Endothelial cell of umbilical vein (primary cell): ENCODE measurements around the gene RPL3. TPM values are rescaled to one million over a fixed set of nuclear protein-coding genes. Genes with fewer than 3 reads are reported as not detected.

ENCODE experiments used
- BruUV-seq: library from RNA; stranded (reverse); fragments of 400-500 nt; replicated peaks from 2 replicates; lab custom pipeline; 2021; lab: Mats Ljungman, UMichigan
- CTCF ChIA-PET: fragments of 300-600, 350-600 bp; sonication (Branson Sonifier 250); formaldehyde crosslinking; loops from one replicate; lab custom pipeline; 2021; ENCODE audit warnings: antibody characterized with exemption, inconsistent platforms; lab: Charles Lee
- POLR2A ChIA-PET: fragments of 300-600, 350-600 bp; sonication (Branson Sonifier 250); formaldehyde crosslinking; loops from one replicate; lab custom pipeline; 2021; ENCODE audit warnings: antibody characterized with exemption, inconsistent platforms; lab: Charles Lee
- DNase-seq: peaks from one replicate; pipeline ENCODE4 v3.0.0-alpha.2; 2011; ENCODE audit warnings: low read depth, low spot score
- FAIRE-seq: peaks from 2 replicates; lab custom pipeline; 2011; peaks lifted over from hg19 to GRCh38; lab: Jason Lieb, UNC
- H2AFZ ChIP-seq: 2 replicates; pipeline ENCODE4 v1.6.0; 2012; ENCODE audit warnings: low read depth, low read length, control low read depth, inconsistent platforms
- H3K27ac ChIP-seq: 2 replicates; pipeline ENCODE4 v1.5.1; 2011; ENCODE audit warnings: low read depth, mild to moderate bottlenecking, control low read depth, low read length, moderate library complexity; ENCODE audit not compliant: insufficient read depth
- H3K27me3 ChIP-seq, 2 experiments: 2 replicates each; pipeline versions ENCODE4 v1.6.0 to v1.6.1; 2011; ENCODE audit warnings: low read length in 2 of 2, mixed read lengths in 1 of 2; ENCODE audit not compliant: control insufficient read depth in 2 of 2, insufficient read depth in 2 of 2
- H3K36me3 ChIP-seq, 2 experiments: 2 replicates in 1 of 2; 3 replicates in 1 of 2; pipeline ENCODE4 v1.5.1; 2011; ENCODE audit warnings: low read length in 2 of 2, mild to moderate bottlenecking in 1 of 2, moderate library complexity in 1 of 2; ENCODE audit not compliant: control insufficient read depth in 2 of 2, insufficient read depth in 2 of 2; ENCODE audit errors: extremely low read depth in 1 of 2
- H3K4me1 ChIP-seq: 3 replicates; pipeline ENCODE4 v1.5.1; 2011; ENCODE audit warnings: mild to moderate bottlenecking, low read length; ENCODE audit not compliant: control insufficient read depth, insufficient read depth; ENCODE audit errors: extremely low read depth
- H3K4me2 ChIP-seq: 2 replicates; pipeline ENCODE4 v1.6.1; 2011; ENCODE audit warnings: low read length, control low read depth, mixed read lengths; ENCODE audit not compliant: insufficient read depth
- H3K4me3 ChIP-seq, 3 experiments: fragments of 200-600 bp in 1 of 3; sonication (generic), shearing (Covaris generic) in 1 of 3; replicated peaks in 1 of 3; 2 replicates each; pipeline ENCODE4 v1.5.1; 2011 to 2016; ENCODE audit warnings: control low read depth in 3 of 3, low read length in 3 of 3, mild to moderate bottlenecking in 2 of 3, inconsistent platforms in 1 of 3, low read depth in 1 of 3, moderate library complexity in 1 of 3; ENCODE audit not compliant: insufficient read depth in 1 of 3
- H3K79me2 ChIP-seq: 2 replicates; pipeline ENCODE4 v1.6.0; 2012; ENCODE audit warnings: low read length, inconsistent platforms; ENCODE audit not compliant: control insufficient read depth, insufficient read depth
- H3K9ac ChIP-seq: replicated peaks from 2 replicates; pipeline ENCODE3; 2011; ENCODE audit warnings: low read length, control low read depth; ENCODE audit not compliant: insufficient read depth; ENCODE audit errors: extremely low read depth
- H3K9me1 ChIP-seq: replicated peaks from 3 replicates; pipeline ENCODE4 v1.6.0; 2011; ENCODE audit warnings: mild to moderate bottlenecking, low read length; ENCODE audit not compliant: control insufficient read depth, insufficient read depth; ENCODE audit errors: extremely low read depth
- H3K9me3 ChIP-seq: replicated peaks from 2 replicates; pipeline ENCODE4 v1.5.1; 2012; ENCODE audit warnings: low read length, inconsistent platforms; ENCODE audit not compliant: control insufficient read depth, insufficient read depth
- H4K20me1 ChIP-seq: replicated peaks from 2 replicates; pipeline ENCODE3; 2011; ENCODE audit warnings: mild to moderate bottlenecking, low read length; ENCODE audit not compliant: control insufficient read depth, insufficient read depth; ENCODE audit errors: extremely low read depth
- EZH2 ChIP-seq: IDR thresholded peaks from 2 replicates; pipeline ENCODE4 v1.6.1; 2012; ENCODE audit warnings: borderline replicate concordance, low read depth, mild to moderate bottlenecking, moderate library complexity, low read length, inconsistent platforms; ENCODE audit not compliant: severe bottlenecking
- FOS ChIP-seq: IDR thresholded peaks from 2 replicates; pipeline ENCODE4 v1.6.1; 2011; ENCODE audit warnings: mild to moderate bottlenecking, low read length, moderate library complexity, borderline replicate concordance; ENCODE audit not compliant: insufficient read depth
- GATA2 ChIP-seq: IDR thresholded peaks from 2 replicates; pipeline ENCODE4 v1.7.0; 2011; ENCODE audit warnings: low read depth, mild to moderate bottlenecking, moderate library complexity, mixed read lengths, low read length; ENCODE audit not compliant: insufficient read length, insufficient read depth
- JUN ChIP-seq: IDR thresholded peaks from 2 replicates; pipeline ENCODE4 v1.6.1; 2011; ENCODE audit warnings: borderline replicate concordance, low read depth; ENCODE audit not compliant: insufficient read length, insufficient read depth
- MYC ChIP-seq: IDR thresholded peaks from one replicate; pipeline ENCODE4 v1.6.1; 2011; ENCODE audit warnings: mild to moderate bottlenecking, low read depth, low read length
- POLR2A ChIP-seq: IDR thresholded peaks from 2 replicates; pipeline ENCODE4 v1.6.1; 2012; ENCODE audit warnings: low read depth, mild to moderate bottlenecking, control low read depth, low read length
- POLR2AphosphoS5 ChIP-seq: IDR thresholded peaks from 2 replicates; pipeline ENCODE4 v1.6.1; 2012; ENCODE audit warnings: low read depth, mild to moderate bottlenecking, control low read depth, low read length, moderate library complexity; ENCODE audit not compliant: insufficient read depth
- dilution Hi-C: fragments of 300-500 bp; cut with MboI; formaldehyde crosslinking; loops from one replicate; pipeline ENCODE4 v1.15.0; 2019; ENCODE audit warnings: low sequenced_read_pairs; ENCODE audit not compliant: extremely low pct_ligation_motif_present
- intact Hi-C: fragments of 100-400 bp; cut with micrococcal nuclease; formaldehyde crosslinking; loops from one replicate; pipeline ENCODE4 v1.10.0; 2022
- polyA plus RNA-seq, 4 experiments: library from polyadenylated mRNA; depleted of rRNA in 3 of 4; stranded (reverse) in 3 of 4; unstranded in 1 of 4; fragments of >200 nt; gene quantifications; 2 replicates each; pipeline versions ENCODE4 v1.2.1 to v1.2.3, GENCODE V29; 2011 to 2012; ENCODE audit warnings: missing spikeins in 1 of 4
- total RNA-seq: library from RNA; stranded (reverse); gene quantifications from 2 replicates; pipeline ENCODE4 v1.2.3, GENCODE V29; 2021
- TF ChIP-seq, protein P1 (sequence below): IDR thresholded peaks from 2 replicates; pipeline ENCODE4 v1.6.1; 2011; ENCODE audit not compliant: insufficient read depth, insufficient read length
- TF ChIP-seq, protein P2 (sequence below), 2 donors: IDR thresholded peaks; 1 replicate in 1 of 2; 2 replicates in 1 of 2; pipeline ENCODE4 v1.5.1; 2011; ENCODE audit warnings: low read length in 2 of 2, mild to moderate bottlenecking in 2 of 2, moderate library complexity in 2 of 2, control low read depth in 1 of 2, inconsistent platforms in 1 of 2, low read depth in 1 of 2; ENCODE audit not compliant: insufficient read depth in 1 of 2; ENCODE audit errors: extremely low read depth in 1 of 2

RPL3 gene
- total and polyA plus RNA-seq, 2 donors (not counting 3 experiments of a cell fraction or from before 2014, with no cell fraction given) = 1,954 to 4,065 TPM

DNA sequence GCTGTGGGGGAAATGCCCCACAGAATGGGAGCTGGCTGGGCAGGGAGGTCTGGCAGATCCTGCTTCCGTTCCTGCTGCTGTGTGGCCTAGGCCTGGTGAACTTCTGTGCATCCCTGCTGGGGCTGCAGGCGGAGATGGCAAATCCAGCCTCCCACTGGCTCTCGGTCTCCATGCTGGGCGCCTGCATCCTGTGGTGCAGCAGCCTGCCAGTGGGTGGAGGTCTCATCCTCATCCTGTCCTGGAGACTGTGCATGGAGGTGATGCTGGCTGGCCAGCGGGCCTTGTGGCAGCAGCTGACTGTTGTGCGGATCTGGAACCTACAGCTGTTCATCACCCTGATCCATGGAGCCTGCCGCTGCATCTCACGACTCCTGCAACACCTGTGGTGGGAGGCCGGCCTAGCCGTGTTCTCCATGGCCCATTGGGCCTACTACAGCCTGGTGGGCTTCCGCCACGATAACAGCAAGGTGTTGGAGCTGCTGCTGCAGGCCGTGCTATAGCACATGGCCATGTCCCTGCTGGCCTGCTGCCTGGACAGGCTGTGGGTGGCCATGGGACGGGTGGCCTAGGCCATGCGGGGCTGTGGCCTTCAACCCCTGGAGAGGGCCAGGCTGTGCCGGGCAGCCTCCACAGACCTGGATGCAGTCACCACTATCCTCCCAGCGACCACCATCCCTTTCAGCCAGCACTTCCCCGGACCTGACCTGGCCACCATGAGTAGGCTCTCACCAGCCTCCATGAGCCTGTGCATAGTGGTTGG is 8.8 kb upstream of the RPL3 start:
- DNase-seq (no peak), FAIRE-seq (no peak)
- Histone ChIP-seq H3K27ac (no peak overlapping the region), H3K4me3 (no peak overlapping the region), H3K27me3 (no peaks in the 10 kb centered on the region), H2AFZ (no peak overlapping the region), H3K9me1 (no peaks in the 10 kb centered on the region), H3K36me3 (no peaks in the 10 kb centered on the region), H3K9ac (no peak overlapping the region), H4K20me1 (no peaks in the 10 kb centered on the region), H3K4me2 (no peak overlapping the region), H3K79me2 (no peaks in the 10 kb centered on the region), H3K4me1 (peaks cover 3% of the 10 kb centered on the region), H3K9me3 (no peaks in the 10 kb centered on the region)
- dilution Hi-C loops (no loop called here), intact Hi-C loops (no loop called here)
- ChIA-PET POLR2A (no interaction called here), CTCF (interaction anchor here (0.9 kb wide), 1 partner anchor 53 kb away, joined by 4 read pairs; no protein-coding TSS in a partner anchor)
- no peak for TF ChIP-seq MYC
- no peak for TF ChIP-seq GATA2
- TF ChIP-seq, protein P1, sequence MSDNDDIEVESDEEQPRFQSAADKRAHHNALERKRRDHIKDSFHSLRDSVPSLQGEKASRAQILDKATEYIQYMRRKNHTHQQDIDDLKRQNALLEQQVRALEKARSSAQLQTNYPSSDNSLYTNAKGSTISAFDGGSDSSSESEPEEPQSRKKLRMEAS = no peak
- TF ChIP-seq POLR2AphosphoS5 = no peak
- no peak for TF ChIP-seq EZH2
- no peak for TF ChIP-seq POLR2A
- TF ChIP-seq, protein P2, sequence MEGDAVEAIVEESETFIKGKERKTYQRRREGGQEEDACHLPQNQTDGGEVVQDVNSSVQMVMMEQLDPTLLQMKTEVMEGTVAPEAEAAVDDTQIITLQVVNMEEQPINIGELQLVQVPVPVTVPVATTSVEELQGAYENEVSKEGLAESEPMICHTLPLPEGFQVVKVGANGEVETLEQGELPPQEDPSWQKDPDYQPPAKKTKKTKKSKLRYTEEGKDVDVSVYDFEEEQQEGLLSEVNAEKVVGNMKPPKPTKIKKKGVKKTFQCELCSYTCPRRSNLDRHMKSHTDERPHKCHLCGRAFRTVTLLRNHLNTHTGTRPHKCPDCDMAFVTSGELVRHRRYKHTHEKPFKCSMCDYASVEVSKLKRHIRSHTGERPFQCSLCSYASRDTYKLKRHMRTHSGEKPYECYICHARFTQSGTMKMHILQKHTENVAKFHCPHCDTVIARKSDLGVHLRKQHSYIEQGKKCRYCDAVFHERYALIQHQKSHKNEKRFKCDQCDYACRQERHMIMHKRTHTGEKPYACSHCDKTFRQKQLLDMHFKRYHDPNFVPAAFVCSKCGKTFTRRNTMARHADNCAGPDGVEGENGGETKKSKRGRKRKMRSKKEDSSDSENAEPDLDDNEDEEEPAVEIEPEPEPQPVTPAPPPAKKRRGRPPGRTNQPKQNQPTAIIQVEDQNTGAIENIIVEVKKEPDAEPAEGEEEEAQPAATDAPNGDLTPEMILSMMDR (IDR thresholded peaks at IDR 0.05; ENCODE audit: extremely low read depth in 1 of 2, insufficient read depth in 1 of 2, low read depth in 1 of 2, low read length in 2 of 2) = no peak
- TF ChIP-seq JUN = no peak
- TF ChIP-seq FOS = no peak
- BruUV-seq = no TSS peak
